NCI-H187 treated with DMSO at 0.1 percent for 48 hours (cell line): Measurements from ENCODE around the gene PROSER3.
A peak's percentile ranks its signal among the peaks of the same experiment; 100 is the strongest.

Experiments
- DNase-seq: peaks from one replicate; lab custom pipeline; 2025; lab: John Stamatoyannopoulos, UW

Gene PROSER3

GRCh38 chr19:35738887-35739229 is 19.1 kb upstream of the PROSER3 start:
- no peak for DNase-seq

- no peak for DNase-seq
Observed at GRCh38 chr19:35739275-35740107, 18.5 kb upstream of the PROSER3 start.

GRCh38 chr19:35740108-35740422 is 17.9 kb upstream of the PROSER3 start:
- no peak for DNase-seq

- DNase-seq, result peak; percentile 91
Observed at GRCh38 chr19:35740423-35741202, 17.4 kb upstream of the PROSER3 start.

GRCh38 chr19:35741203-35741515 is 16.8 kb upstream of the PROSER3 start:
- DNase-seq, result no peak

- no peak for DNase-seq
Observed at GRCh38 chr19:35742121-35742724, 15.8 kb upstream of the PROSER3 start, which contains the start of gene IGFLR1. IGFLR1 (minus strand) TSS chr19:35742452; CDS start chr19:35741180, 1,272 bp downstream.

GRCh38 chr19:35743640-35744429 is 14.1 kb upstream of the PROSER3 start:
- DNase-seq, result no peak

- DNase-seq, result peak; percentile 91
Observed at GRCh38 chr19:35744430-35745327, 13.3 kb upstream of the PROSER3 start.

GRCh38 chr19:35745328-35746086 is 12.5 kb upstream of the PROSER3 start, which contains the start of the genes PSENEN and U2AF1L4:
PSENEN (plus strand) TSS chr19:35745651; CDS start chr19:35745931, 280 bp downstream.
U2AF1L4 (minus strand) TSS chr19:35745418; CDS start chr19:35745391, 27 bp downstream.
- DNase-seq, result peak; percentile 96

GRCh38 chr19:35746087-35746462 is 11.9 kb upstream of the PROSER3 start:
- no peak for DNase-seq

- DNase-seq, result no peak
Observed at GRCh38 chr19:35746531-35746930, 11.4 kb upstream of the PROSER3 start.

- DNase-seq, result peak; percentile 92
Observed at GRCh38 chr19:35748106-35749020, 9.6 kb upstream of the PROSER3 start, which contains the start of gene LIN37. LIN37 (plus strand) TSS chr19:35748576; CDS start chr19:35748725, 149 bp downstream.

- no peak for DNase-seq
Observed at GRCh38 chr19:35750167-35750566, 7.8 kb upstream of the PROSER3 start.

- no peak for DNase-seq
Observed at GRCh38 chr19:35751839-35752745, 5.9 kb upstream of the PROSER3 start.

GRCh38 chr19:35752746-35753350 is 5.1 kb upstream of the PROSER3 start:
- no peak for DNase-seq

GRCh38 chr19:35753634-35754369 is 4.2 kb upstream of the PROSER3 start:
- no peak for DNase-seq
